ENCODE results near the gene UNCX.

UNCX gene

DNA sequence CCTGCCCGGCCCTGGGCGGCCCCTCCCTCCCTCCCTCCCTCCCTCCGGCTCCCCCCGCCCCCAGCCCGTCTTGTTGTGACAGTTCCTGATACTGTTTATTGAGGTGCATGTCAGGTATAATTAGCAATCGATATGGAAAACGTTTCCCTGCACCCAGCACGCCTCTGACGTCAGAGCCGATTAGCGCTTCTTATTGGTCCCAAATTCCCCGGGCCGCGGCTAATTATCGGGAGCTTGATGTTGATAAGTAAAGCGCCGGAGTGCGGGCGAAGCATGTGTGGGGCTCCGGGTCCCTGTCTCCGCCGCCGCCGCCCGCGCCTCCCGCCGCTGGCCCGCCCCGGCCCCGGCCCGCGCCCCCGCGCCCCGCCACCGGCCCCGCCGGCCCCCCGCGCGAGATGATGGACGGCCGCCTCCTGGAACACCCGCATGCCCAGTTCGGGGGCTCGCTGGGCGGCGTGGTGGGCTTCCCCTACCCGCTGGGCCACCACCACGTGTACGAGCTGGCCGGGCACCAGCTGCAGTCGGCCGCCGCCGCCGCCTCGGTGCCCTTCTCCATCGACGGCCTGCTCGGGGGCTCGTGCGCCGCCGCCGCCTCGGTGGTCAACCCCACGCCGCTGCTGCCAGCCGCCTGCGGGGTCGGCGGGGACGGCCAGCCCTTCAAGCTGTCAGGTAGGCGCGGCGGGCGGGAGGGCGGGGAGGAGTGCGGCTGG, at the start of gene UNCX:
UNCX (plus strand) TSS at position 250 of the 710 bp plus-strand sequence; CDS start at position 396, 146 bp downstream.
- Histone ChIP-seq H3K36me3 (ENCODE audit: control insufficient read depth, low read length) (no peaks in the 10 kb centered on the region), H3K9me3 (ENCODE audit: control insufficient read depth, insufficient read depth, low read length) (peaks cover 8% of the 10 kb centered on the region; the same call in 1 of the 2 replicates), H3K4me1 (ENCODE audit: control insufficient read depth, low read length) (no peaks in the 10 kb centered on the region), H3K4me2 (ENCODE audit: low read length) (no peak within 1 kb of the TSS), H4K20me1 (ENCODE audit: control insufficient read depth, insufficient read depth, low read depth, low read length) (no peaks in the 10 kb centered on the region), H3K27ac (ENCODE audit: low read depth, low read length) (no peak within 1 kb of the TSS), H3K9me2 (replicated peaks; ENCODE audit: control insufficient read depth, low read length) (no peaks in the 10 kb centered on the region), H3F3A (ENCODE audit: control insufficient read depth, insufficient read depth) (no peaks in the 10 kb centered on the region), H3K27me3 (ENCODE audit: control insufficient read depth, low read length) (no peaks in the 10 kb centered on the region), H3K79me2 (ENCODE audit: control insufficient read depth, low read length) (no peaks in the 10 kb centered on the region), H3K4me3 (ENCODE audit: low read length) (no peak within 1 kb of the TSS)
- TF ChIP-seq EZH2phosphoT487 (IDR thresholded peaks at IDR 0.05; ENCODE audit: borderline replicate concordance, low read length) = no peak
- TF ChIP-seq, protein P1, sequence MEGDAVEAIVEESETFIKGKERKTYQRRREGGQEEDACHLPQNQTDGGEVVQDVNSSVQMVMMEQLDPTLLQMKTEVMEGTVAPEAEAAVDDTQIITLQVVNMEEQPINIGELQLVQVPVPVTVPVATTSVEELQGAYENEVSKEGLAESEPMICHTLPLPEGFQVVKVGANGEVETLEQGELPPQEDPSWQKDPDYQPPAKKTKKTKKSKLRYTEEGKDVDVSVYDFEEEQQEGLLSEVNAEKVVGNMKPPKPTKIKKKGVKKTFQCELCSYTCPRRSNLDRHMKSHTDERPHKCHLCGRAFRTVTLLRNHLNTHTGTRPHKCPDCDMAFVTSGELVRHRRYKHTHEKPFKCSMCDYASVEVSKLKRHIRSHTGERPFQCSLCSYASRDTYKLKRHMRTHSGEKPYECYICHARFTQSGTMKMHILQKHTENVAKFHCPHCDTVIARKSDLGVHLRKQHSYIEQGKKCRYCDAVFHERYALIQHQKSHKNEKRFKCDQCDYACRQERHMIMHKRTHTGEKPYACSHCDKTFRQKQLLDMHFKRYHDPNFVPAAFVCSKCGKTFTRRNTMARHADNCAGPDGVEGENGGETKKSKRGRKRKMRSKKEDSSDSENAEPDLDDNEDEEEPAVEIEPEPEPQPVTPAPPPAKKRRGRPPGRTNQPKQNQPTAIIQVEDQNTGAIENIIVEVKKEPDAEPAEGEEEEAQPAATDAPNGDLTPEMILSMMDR (IDR thresholded peaks at IDR 0.05; ENCODE audit: low read depth, low read length, poor library complexity, severe bottlenecking) = no peak

DNA sequence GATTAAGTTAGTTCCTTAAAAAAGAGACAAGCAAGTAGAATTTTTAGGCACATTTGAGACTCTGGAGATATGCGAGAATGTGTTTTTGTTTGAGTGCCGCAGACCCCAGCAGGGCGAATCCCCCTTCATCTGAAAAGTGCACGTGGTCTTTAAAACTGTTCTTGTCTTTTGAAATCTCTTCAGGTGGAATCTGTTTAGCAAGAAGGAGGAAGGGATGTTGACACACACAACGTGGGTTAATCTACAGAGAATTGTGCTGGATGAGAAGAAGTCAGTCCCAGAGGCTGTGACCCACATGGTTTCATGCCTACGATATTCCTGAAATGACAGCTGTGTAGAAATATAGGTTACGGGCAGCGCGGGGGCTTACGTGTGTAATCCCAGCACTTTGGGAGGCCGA, 45.5 kb upstream of the UNCX start:
- H3K4me3 ChIP-seq (ENCODE audit: low read length) = no peak overlapping the region
- H4K20me1 ChIP-seq (ENCODE audit: control insufficient read depth, insufficient read depth, low read depth, low read length) = no peaks in the 10 kb centered on the region
- H3F3A ChIP-seq (ENCODE audit: control insufficient read depth, insufficient read depth) = peaks cover 13% of the 10 kb centered on the region
- peaks cover 2% of the 10 kb centered on the region for H3K4me1 ChIP-seq (ENCODE audit: control insufficient read depth, low read length)
- H3K36me3 ChIP-seq (ENCODE audit: control insufficient read depth, low read length) = no peaks in the 10 kb centered on the region
- H3K27ac ChIP-seq (ENCODE audit: low read depth, low read length) = no peak overlapping the region
- no peaks in the 10 kb centered on the region for H3K9me2 ChIP-seq (replicated peaks; ENCODE audit: control insufficient read depth, low read length)
- TF ChIP-seq, protein P1 (IDR thresholded peaks at IDR 0.05; ENCODE audit: low read depth, low read length, poor library complexity, severe bottlenecking) = no peak
- TF ChIP-seq EZH2phosphoT487 (IDR thresholded peaks at IDR 0.05; ENCODE audit: borderline replicate concordance, low read length) = no peak
- H3K27me3 ChIP-seq (ENCODE audit: control insufficient read depth, low read length) = no peaks in the 10 kb centered on the region; the same call in 1 of the 2 replicates
- H3K4me2 ChIP-seq (ENCODE audit: low read length) = no peak overlapping the region
- no peaks in the 10 kb centered on the region for H3K79me2 ChIP-seq (ENCODE audit: control insufficient read depth, low read length)
- H3K9me3 ChIP-seq (ENCODE audit: control insufficient read depth, insufficient read depth, low read length) = peaks cover 12% of the 10 kb centered on the region; the same call in 1 of the 2 replicates

DNA sequence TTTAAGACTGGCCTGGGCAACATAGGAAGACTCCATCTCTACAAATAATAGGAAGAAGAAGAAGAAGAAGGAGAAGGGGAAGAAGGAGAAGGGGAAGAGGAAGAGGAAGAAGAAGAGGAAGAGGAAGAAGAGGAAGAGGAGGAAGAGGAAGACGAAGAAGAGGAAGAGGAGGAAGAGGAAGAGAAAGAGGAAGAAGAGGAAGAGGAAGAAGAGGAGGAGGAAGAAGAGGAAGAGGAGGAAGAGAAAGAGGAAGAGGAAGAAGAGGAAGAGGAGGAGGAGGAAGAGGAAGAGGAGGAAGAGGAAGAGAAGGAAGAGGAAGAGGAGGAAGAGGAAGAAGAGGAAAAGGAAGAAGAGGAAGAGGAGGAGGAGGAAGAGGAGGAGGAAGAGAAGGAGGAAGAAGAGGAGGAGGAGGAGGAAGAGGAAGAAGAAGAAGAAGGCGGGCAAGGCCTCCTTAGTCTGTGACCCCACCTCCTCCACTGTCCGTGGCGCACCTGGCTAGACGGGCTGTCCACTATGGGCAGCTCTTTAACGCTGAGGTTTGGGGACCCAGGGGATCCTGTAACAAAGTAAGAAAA, 43.9 kb upstream of the UNCX start:
- H3K79me2 ChIP-seq (ENCODE audit: control insufficient read depth, low read length) = no peaks in the 10 kb centered on the region
- TF ChIP-seq, protein P1 (IDR thresholded peaks at IDR 0.05; ENCODE audit: low read depth, low read length, poor library complexity, severe bottlenecking) = no peak
- TF ChIP-seq EZH2phosphoT487 (IDR thresholded peaks at IDR 0.05; ENCODE audit: borderline replicate concordance, low read length) = no peak

More for the DNA sequence above, 43.9 kb upstream of the UNCX start:
- Histone ChIP-seq H3K4me1 (ENCODE audit: control insufficient read depth, low read length) (peaks cover 6% of the 10 kb centered on the region), H3K9me2 (replicated peaks; ENCODE audit: control insufficient read depth, low read length) (no peaks in the 10 kb centered on the region), H3K27me3 (ENCODE audit: control insufficient read depth, low read length) (peaks cover 4% of the 10 kb centered on the region; the same call in 1 of the 2 replicates), H3K36me3 (ENCODE audit: control insufficient read depth, low read length) (no peaks in the 10 kb centered on the region), H3F3A (ENCODE audit: control insufficient read depth, insufficient read depth) (peaks cover 13% of the 10 kb centered on the region), H3K4me3 (ENCODE audit: low read length) (no peak overlapping the region), H3K4me2 (ENCODE audit: low read length) (no peak overlapping the region), H4K20me1 (ENCODE audit: control insufficient read depth, insufficient read depth, low read depth, low read length) (no peaks in the 10 kb centered on the region), H3K9me3 (ENCODE audit: control insufficient read depth, insufficient read depth, low read length) (peaks cover 12% of the 10 kb centered on the region; the same call in 1 of the 2 replicates), H3K27ac (ENCODE audit: low read depth, low read length) (peak overlapping the region; percentile 37)

All from DOHH2 (cell line).